Measurements from ENCODE around the gene CCDC121.
"Not testable (repeated sequence)": the region's sequence is repeated elsewhere in the genome, so short reads cannot be mapped to it uniquely, and the experiment has no call there.

Gene CCDC121

DNA sequence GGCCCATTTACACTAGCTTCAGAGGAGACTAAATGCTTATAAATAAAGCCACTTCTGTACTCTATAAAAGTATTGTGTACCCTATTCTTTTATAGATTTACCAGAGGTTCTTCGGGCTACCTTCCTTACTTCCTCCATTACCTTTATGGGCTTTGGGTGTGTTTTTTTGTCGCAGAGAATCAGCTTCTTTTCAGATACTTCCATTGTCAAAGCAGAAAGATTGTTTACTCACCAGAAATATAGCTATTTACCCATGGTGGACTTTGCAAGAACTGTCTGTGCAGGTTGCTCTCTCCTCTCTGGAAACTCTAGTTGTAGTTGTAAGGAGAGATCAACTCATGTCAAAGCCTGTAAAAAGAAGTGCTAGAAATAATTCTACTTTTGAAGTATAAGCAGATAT lies 14.8 kb downstream of the CCDC121 start (continued):
- TF ChIP-seq, protein P1, sequence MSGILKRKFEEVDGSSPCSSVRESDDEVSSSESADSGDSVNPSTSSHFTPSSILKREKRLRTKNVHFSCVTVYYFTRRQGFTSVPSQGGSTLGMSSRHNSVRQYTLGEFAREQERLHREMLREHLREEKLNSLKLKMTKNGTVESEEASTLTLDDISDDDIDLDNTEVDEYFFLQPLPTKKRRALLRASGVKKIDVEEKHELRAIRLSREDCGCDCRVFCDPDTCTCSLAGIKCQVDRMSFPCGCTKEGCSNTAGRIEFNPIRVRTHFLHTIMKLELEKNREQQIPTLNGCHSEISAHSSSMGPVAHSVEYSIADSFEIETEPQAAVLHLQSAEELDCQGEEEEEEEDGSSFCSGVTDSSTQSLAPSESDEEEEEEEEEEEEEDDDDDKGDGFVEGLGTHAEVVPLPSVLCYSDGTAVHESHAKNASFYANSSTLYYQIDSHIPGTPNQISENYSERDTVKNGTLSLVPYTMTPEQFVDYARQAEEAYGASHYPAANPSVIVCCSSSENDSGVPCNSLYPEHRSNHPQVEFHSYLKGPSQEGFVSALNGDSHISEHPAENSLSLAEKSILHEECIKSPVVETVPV (CRISPR knock-in tag; IDR thresholded peaks at IDR 0.05): no peak

DNA sequence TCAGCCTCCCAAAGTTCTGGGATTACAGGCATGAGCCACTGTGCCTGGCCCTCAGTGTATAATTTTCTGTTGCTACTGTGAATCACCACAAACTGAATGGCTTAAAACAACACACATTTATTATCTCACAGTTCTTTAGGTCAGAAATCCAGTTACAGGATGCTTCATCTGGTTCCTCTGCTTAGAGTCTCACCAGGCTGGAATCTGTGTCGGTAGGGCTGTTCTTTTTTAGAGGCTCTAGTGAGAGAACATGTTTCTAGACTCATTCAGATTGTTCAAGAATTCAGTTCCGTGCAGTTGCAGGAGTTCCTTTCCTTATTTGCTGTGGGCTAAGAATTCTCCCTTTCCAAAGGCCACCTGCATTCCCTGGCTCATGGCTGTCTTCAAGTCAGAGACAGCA lies 22.2 kb downstream of the CCDC121 start:
- TF ChIP-seq ZFP3 (CRISPR knock-in tag; IDR thresholded peaks at IDR 0.05): no peak
- TF ChIP-seq SNAI2 (CRISPR knock-in tag; IDR thresholded peaks at IDR 0.05): no peak
- TF ChIP-seq RARB (CRISPR knock-in tag; IDR thresholded peaks at IDR 0.05): no peak
- TF ChIP-seq, protein P2, sequence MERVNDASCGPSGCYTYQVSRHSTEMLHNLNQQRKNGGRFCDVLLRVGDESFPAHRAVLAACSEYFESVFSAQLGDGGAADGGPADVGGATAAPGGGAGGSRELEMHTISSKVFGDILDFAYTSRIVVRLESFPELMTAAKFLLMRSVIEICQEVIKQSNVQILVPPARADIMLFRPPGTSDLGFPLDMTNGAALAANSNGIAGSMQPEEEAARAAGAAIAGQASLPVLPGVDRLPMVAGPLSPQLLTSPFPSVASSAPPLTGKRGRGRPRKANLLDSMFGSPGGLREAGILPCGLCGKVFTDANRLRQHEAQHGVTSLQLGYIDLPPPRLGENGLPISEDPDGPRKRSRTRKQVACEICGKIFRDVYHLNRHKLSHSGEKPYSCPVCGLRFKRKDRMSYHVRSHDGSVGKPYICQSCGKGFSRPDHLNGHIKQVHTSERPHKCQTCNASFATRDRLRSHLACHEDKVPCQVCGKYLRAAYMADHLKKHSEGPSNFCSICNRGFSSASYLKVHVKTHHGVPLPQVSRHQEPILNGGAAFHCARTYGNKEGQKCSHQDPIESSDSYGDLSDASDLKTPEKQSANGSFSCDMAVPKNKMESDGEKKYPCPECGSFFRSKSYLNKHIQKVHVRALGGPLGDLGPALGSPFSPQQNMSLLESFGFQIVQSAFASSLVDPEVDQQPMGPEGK (CRISPR knock-in tag; IDR thresholded peaks at IDR 0.05; ENCODE audit: borderline replicate concordance): no peak
- TF ChIP-seq ARNTL (CRISPR knock-in tag; IDR thresholded peaks at IDR 0.05; ENCODE audit: borderline replicate concordance, low read depth): no peak
- TF ChIP-seq ISL1 (CRISPR knock-in tag; IDR thresholded peaks at IDR 0.05): no peak
- TF ChIP-seq PPARA (CRISPR knock-in tag; IDR thresholded peaks at IDR 0.05; ENCODE audit: borderline replicate concordance): no peak
- no peak for TF ChIP-seq CSDC2 (CRISPR knock-in tag; IDR thresholded peaks at IDR 0.05)
- no peak for TF ChIP-seq ZNF8 (CRISPR knock-in tag; IDR thresholded peaks at IDR 0.05)
- TF ChIP-seq ZNF565 (CRISPR knock-in tag; conservative IDR thresholded peaks at IDR 0.05; ENCODE audit: low read depth): no peak
- TF ChIP-seq, protein P3, sequence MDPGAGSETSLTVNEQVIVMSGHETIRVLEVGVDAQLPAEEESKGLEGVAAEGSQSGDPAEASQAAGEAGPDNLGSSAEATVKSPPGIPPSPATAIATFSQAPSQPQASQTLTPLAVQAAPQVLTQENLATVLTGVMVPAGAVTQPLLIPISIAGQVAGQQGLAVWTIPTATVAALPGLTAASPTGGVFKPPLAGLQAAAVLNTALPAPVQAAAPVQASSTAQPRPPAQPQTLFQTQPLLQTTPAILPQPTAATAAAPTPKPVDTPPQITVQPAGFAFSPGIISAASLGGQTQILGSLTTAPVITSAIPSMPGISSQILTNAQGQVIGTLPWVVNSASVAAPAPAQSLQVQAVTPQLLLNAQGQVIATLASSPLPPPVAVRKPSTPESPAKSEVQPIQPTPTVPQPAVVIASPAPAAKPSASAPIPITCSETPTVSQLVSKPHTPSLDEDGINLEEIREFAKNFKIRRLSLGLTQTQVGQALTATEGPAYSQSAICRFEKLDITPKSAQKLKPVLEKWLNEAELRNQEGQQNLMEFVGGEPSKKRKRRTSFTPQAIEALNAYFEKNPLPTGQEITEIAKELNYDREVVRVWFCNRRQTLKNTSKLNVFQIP (CRISPR knock-in tag; IDR thresholded peaks at IDR 0.05; ENCODE audit: borderline replicate concordance, low read depth): no peak
- no peak for TF ChIP-seq TCF4 (CRISPR knock-in tag; IDR thresholded peaks at IDR 0.05; ENCODE audit: borderline replicate concordance)
- no peak for TF ChIP-seq TOX (CRISPR knock-in tag; IDR thresholded peaks at IDR 0.05; ENCODE audit: borderline replicate concordance)
- TF ChIP-seq, protein P1 (CRISPR knock-in tag; IDR thresholded peaks at IDR 0.05): no peak
- no peak for TF ChIP-seq ZFP30 (CRISPR knock-in tag; IDR thresholded peaks at IDR 0.05)
- TF ChIP-seq, protein P4, sequence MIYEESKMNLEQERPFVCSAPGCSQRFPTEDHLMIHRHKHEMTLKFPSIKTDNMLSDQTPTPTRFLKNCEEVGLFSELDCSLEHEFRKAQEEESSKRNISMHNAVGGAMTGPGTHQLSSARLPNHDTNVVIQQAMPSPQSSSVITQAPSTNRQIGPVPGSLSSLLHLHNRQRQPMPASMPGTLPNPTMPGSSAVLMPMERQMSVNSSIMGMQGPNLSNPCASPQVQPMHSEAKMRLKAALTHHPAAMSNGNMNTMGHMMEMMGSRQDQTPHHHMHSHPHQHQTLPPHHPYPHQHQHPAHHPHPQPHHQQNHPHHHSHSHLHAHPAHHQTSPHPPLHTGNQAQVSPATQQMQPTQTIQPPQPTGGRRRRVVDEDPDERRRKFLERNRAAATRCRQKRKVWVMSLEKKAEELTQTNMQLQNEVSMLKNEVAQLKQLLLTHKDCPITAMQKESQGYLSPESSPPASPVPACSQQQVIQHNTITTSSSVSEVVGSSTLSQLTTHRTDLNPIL (CRISPR knock-in tag; IDR thresholded peaks at IDR 0.05; ENCODE audit: low read depth): no peak
- no peak for ATAC-seq

DNA sequence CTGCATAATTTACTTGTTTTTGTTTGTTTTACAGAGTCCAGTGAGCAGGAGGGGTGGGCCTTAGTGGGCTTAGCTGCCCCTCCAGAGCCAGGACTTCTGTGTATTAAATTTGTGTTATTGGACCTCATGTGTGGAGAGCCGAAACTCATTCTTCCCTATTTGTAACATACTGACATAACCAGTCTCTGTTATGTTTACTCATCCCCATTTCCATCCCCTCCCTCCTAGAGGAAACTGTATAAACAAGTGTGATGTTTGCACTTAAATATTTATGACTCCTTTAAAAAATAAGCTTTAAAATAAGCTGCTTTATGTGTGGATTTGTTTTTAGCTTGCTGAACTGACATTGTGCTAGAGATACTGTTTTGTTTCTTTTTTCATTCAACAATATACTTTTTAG lies 32.2 kb downstream of the CCDC121 start:
- no peak for ATAC-seq
- TF ChIP-seq TCF4 (CRISPR knock-in tag; IDR thresholded peaks at IDR 0.05; ENCODE audit: borderline replicate concordance): no peak
- no peak for TF ChIP-seq TOX (CRISPR knock-in tag; IDR thresholded peaks at IDR 0.05; ENCODE audit: borderline replicate concordance)
- no peak for TF ChIP-seq SNAI2 (CRISPR knock-in tag; IDR thresholded peaks at IDR 0.05)
- TF ChIP-seq RARB (CRISPR knock-in tag; IDR thresholded peaks at IDR 0.05): no peak
- TF ChIP-seq, protein P2 (CRISPR knock-in tag; IDR thresholded peaks at IDR 0.05; ENCODE audit: borderline replicate concordance): no peak
- no peak for TF ChIP-seq ZFP3 (CRISPR knock-in tag; IDR thresholded peaks at IDR 0.05)
- TF ChIP-seq ZNF8 (CRISPR knock-in tag; IDR thresholded peaks at IDR 0.05): no peak

DNA sequence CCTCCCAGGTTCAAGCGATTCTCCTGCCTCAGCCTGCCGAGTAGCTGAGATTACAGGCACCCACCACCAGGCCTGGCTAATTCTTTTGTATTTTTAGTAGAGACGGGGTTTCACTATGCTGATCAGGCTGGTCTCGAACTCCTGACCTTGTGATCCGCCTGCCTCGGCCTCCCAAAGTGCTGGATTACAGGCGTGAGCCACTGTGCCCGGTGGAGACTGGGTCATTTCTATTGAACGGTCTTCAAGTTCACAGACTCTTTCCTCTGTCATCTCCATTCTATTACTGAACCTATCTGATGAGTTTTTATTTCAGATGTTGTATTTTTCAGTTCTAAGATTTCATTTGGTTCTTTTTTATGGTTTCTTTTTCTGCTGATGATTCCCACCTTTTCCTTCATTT lies 33.4 kb downstream of the CCDC121 start:
- not testable (repeated sequence) for ATAC-seq

DNA sequence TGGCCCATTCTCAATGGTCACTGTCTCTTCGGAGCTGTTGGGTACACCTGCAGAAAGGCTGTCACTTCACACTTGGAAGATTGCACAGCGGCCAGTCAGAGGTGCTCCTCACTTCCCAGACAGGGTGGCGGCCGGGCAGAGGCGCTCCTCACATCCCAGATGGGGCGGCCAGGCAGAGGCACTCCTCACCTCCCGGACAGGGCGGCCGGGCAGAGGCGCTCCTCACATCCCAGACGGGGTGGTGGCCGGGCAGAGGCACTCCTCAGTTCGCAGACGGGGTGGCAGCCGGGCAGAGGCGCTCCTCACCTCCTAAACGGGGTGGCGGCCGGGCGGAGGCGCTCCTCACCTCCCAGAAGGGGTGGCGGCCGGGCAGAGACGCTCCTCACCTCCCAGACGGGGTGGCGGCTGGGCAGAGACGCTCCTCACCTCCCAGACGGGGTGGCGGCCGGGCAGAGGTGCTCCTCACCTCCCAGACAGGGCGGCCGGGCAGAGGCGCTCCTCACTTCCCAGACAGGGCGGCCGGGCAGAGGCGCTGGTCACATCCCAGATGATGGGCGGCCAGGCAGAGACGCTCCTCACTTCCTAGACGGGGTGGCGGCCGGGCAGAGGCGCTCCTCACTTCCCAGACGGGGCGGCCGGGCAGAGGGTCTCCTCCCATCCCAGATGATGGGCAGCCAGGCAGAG lies 34.6 kb downstream of the CCDC121 start:
- ATAC-seq: not testable (repeated sequence)

All from SK-N-SH treated with all-trans-retinoic acid at 6 μM for 48 hours (cell line).